Measurements from ENCODE around the gene DOCK2. TPM values are rescaled to one million over a fixed set of nuclear protein-coding genes. Genes with fewer than 3 reads are reported as not detected.

The DOCK2 gene
- polyA plus RNA-seq, 1 donor (not counting 4 experiments of a cell fraction or from before 2014, with no cell fraction given), result 0.21 TPM

DNA sequence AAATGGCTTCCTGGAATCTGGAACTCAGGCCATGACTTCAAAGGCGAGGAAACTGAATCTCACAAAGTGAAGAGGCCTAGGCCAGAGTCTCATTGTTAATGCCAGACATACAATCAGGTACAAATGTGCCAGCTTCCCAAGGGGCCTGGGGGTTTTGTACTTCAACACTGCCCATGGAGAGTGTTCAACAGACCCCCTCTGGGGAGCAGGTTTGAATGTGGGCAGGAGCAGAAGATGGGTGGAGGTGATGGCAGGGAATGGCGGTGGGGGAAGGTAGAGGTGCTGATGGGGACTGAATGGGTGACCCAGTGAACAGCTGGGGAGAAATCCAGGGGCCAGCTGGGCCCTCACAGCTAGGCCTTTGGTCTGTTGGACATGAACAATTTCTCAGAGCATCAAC lies 480.7 kb downstream of the DOCK2 start:
- H4K20me1 ChIP-seq (ENCODE audit: control insufficient read depth, extremely low read depth, insufficient read depth, low read length), result no peaks in the 10 kb centered on the region
- DNase-seq (ENCODE audit: low read depth, low spot score) (no peak), FAIRE-seq (no peak)
- no peaks in the 10 kb centered on the region for H3K36me3 ChIP-seq (ENCODE audit: control insufficient read depth in 2 of 2, extremely low read depth in 1 of 2, insufficient read depth in 2 of 2, low read length in 2 of 2)
- dilution Hi-C loops (cut with MboI; ENCODE audit: extremely low pct_ligation_motif_present, low sequenced_read_pairs), result no loop called here
- H3K27me3 ChIP-seq (ENCODE audit: control insufficient read depth, extremely low read depth, insufficient read depth, low read length), result no peaks in the 10 kb centered on the region
- H3K9ac ChIP-seq (ENCODE audit: control insufficient read depth, extremely low read depth, insufficient read depth, low read length), result no peak overlapping the region
- H3K79me2 ChIP-seq (ENCODE audit: control insufficient read depth, insufficient read depth, low read length), result no peaks in the 10 kb centered on the region
- no peaks in the 10 kb centered on the region for H3K9me3 ChIP-seq (ENCODE audit: control insufficient read depth, low read depth, low read length)
- no peak overlapping the region for H3K4me3 ChIP-seq (ENCODE audit: control insufficient read depth in 2 of 3, extremely low read depth in 1 of 3, insufficient read depth in 2 of 3, low read depth in 1 of 3, low read length in 3 of 3)
- TF ChIP-seq, protein P1, sequence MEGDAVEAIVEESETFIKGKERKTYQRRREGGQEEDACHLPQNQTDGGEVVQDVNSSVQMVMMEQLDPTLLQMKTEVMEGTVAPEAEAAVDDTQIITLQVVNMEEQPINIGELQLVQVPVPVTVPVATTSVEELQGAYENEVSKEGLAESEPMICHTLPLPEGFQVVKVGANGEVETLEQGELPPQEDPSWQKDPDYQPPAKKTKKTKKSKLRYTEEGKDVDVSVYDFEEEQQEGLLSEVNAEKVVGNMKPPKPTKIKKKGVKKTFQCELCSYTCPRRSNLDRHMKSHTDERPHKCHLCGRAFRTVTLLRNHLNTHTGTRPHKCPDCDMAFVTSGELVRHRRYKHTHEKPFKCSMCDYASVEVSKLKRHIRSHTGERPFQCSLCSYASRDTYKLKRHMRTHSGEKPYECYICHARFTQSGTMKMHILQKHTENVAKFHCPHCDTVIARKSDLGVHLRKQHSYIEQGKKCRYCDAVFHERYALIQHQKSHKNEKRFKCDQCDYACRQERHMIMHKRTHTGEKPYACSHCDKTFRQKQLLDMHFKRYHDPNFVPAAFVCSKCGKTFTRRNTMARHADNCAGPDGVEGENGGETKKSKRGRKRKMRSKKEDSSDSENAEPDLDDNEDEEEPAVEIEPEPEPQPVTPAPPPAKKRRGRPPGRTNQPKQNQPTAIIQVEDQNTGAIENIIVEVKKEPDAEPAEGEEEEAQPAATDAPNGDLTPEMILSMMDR (optimal IDR thresholded peaks at IDR 0.05 in 1 of 3, IDR thresholded peaks at IDR 0.05 in 1 of 3, conservative IDR thresholded peaks at IDR 0.05 in 1 of 3; ENCODE audit: extremely low read depth in 1 of 3, insufficient read depth in 2 of 3, low read length in 3 of 3), result no peak
- TF ChIP-seq EZH2 (IDR thresholded peaks at IDR 0.05; ENCODE audit: low read length), result no peak
- no peak overlapping the region for H3K27ac ChIP-seq (ENCODE audit: control insufficient read depth, insufficient read depth, low read length)
- no peak overlapping the region for H3K4me2 ChIP-seq (ENCODE audit: control insufficient read depth, extremely low read depth, insufficient read depth, low read depth, low read length)
- no peak overlapping the region for H2AFZ ChIP-seq (ENCODE audit: control insufficient read depth, low read length)
- H3K4me1 ChIP-seq (ENCODE audit: control insufficient read depth, extremely low read depth, insufficient read depth, low read length), result peaks cover 6% of the 10 kb centered on the region
- H3K9me1 ChIP-seq (ENCODE audit: control insufficient read depth, extremely low read depth, insufficient read depth, low read length), result no peaks in the 10 kb centered on the region

DNA sequence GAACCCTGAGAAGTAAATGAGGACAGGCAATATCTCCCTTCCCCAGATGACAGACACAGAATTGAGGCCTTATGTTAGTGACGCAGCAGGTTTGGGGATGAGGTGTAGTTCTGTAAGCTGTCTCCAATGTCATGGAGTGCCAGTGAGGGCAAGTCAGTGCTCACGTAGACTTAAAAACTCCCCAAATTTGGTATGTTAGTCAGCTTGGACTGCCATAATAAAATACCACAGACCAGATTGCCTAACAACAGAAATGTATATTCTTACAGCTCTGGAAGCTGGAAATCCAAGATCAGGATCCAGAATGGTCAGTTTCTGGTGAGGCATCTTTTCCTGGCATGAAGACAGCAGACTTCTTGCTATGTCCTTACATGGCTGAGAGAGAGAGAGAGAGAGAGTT lies 483.5 kb downstream of the DOCK2 start:
- Histone ChIP-seq H3K36me3 (ENCODE audit: control insufficient read depth in 2 of 2, extremely low read depth in 1 of 2, insufficient read depth in 2 of 2, low read length in 2 of 2) (no peaks in the 10 kb centered on the region), H3K4me1 (ENCODE audit: control insufficient read depth, extremely low read depth, insufficient read depth, low read length) (peaks cover 6% of the 10 kb centered on the region), H3K27ac (ENCODE audit: control insufficient read depth, insufficient read depth, low read length) (no peak overlapping the region), H3K4me2 (ENCODE audit: control insufficient read depth, extremely low read depth, insufficient read depth, low read depth, low read length) (no peak overlapping the region), H3K9me1 (ENCODE audit: control insufficient read depth, extremely low read depth, insufficient read depth, low read length) (no peaks in the 10 kb centered on the region), H3K27me3 (ENCODE audit: control insufficient read depth, extremely low read depth, insufficient read depth, low read length) (no peaks in the 10 kb centered on the region), H4K20me1 (ENCODE audit: control insufficient read depth, extremely low read depth, insufficient read depth, low read length) (no peaks in the 10 kb centered on the region), H2AFZ (ENCODE audit: control insufficient read depth, low read length) (no peak overlapping the region), H3K79me2 (ENCODE audit: control insufficient read depth, insufficient read depth, low read length) (no peaks in the 10 kb centered on the region), H3K9ac (ENCODE audit: control insufficient read depth, extremely low read depth, insufficient read depth, low read length) (no peak overlapping the region), H3K9me3 (ENCODE audit: control insufficient read depth, low read depth, low read length) (no peaks in the 10 kb centered on the region), H3K4me3 (ENCODE audit: control insufficient read depth in 2 of 3, extremely low read depth in 1 of 3, insufficient read depth in 2 of 3, low read depth in 1 of 3, low read length in 3 of 3) (no peak overlapping the region)
- dilution Hi-C loops (cut with MboI; ENCODE audit: extremely low pct_ligation_motif_present, low sequenced_read_pairs), result no loop called here
- FAIRE-seq (no peak), DNase-seq (ENCODE audit: low read depth, low spot score) (no peak)
- TF ChIP-seq, protein P1 (optimal IDR thresholded peaks at IDR 0.05 in 1 of 3, IDR thresholded peaks at IDR 0.05 in 1 of 3, conservative IDR thresholded peaks at IDR 0.05 in 1 of 3; ENCODE audit: extremely low read depth in 1 of 3, insufficient read depth in 2 of 3, low read length in 3 of 3), result no peak
- no peak for TF ChIP-seq EZH2 (IDR thresholded peaks at IDR 0.05; ENCODE audit: low read length)

Measured in keratinocyte (primary cell).